Hematopoietic multipotent progenitor cell treated with erythropoietin and hydrocortisone succinate and interleukin-3 and kit ligand, for 6 days (in vitro differentiated cells): ENCODE measurements around the gene PRDM16.

ENCODE experiments used
- DNase-seq: peaks from one replicate; pipeline ENCODE4 v3.0.0-alpha.2; 2015

PRDM16 gene

GRCh38 chr1:3070644-3071564 is 1.9 kb downstream of the PRDM16 start:
- no peak for DNase-seq

- DNase-seq, result no peak
Observed at GRCh38 chr1:3071565-3072390, 2.8 kb downstream of the PRDM16 start.

DNA sequence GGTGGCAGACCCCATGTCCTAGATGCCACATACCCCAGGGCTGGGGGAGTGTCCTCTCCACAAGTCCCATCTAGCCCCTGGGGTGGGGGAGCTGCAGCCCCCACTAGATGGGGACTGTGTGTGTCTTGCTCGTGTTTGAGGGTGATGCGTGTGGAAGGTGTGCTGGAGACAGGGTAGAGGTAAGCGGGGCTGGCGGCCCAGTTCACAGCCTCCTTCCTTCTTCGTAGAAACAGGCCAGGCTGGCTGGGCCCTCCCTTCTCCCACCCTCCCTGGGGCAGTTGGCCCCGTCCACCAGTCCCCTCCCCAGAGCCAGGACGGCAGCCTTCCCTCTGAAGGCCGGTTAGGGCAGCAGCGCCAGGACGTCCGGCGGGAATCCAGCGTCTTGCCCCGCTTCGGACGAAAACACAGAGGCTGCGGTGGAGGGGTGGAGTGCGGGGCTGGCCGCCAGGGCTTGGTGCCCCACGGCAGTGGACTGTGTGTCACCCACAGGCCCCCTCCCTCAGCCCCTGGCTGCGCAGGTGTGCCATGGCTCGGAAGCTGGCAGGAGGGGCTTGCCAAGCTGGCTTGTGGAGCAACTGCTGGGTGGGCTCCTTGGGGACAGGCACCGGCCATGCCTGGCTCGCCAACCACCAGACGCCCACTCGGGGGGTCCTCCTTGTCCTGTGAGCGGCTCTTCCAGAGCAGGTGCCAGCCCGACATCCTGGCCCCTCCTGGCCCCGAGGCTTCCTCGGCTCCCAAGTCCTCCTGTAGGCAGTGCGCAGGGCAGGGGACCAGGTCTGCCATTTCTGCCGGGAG is 3.6 kb downstream of the PRDM16 start:
- DNase-seq, result no peak

GRCh38 chr1:3073186-3073488 is 4.1 kb downstream of the PRDM16 start:
- no peak for DNase-seq

DNA sequence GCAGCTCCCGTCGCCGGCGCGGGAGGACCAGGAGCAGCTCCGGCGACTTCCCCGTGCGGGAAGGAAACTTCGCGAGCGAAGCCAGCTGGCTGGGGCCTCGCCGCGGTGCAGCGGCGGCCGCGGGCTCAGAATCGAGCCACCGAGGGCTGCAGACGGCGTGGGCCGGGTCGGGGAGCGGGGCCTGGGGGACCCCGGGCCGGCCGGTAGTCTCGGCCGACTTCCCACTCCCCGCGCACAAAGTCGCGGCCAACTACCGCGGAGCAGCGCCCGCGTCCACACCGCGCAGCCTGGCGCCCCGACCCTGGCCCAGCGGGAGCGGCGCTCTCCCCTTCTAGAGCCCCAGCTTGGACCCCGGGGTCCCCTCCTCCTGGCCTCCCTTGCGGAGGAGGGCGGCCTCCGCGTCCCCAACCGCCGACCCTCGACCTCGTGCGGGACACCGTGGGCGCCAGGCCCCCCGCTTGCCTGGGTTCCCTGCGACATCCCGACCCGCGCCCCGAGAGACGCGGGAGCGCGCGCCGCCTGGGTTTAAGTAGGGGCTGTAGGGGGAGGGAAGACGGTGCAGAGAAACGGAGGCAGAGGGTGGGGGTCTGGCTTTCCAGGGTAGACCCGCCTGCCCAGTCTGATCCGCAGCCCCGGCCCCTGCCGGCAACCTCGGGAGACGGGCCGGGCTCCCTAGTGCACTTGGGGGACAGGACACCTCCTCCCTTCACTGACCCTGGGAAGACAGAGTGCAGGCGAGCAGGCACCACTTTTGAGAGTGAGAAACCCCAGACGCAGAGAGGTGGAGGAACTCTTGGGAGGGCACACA is 4.7 kb downstream of the PRDM16 start:
- DNase-seq, result no peak

DNA sequence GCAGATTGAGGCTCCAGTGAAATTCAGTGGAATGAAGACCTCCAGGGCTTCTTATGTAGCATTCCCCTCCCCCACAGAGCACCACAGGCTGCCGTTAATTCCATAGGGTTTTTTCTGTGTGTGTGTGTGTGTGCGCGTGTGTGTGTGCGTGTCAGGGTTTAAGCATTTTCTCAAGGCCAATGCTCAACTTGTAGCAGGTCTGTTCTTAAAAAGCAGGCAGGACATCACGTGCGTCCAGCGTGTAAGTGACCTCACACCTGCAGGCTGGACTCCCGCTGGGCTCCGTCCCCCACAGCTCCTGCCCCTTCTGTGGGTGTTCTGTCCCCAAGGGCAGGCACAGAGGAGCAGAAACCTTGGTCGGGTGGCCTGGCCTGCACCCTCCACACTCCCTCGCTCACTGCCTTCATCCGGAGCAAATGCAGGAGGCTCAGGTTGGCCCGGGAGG is 5.3 kb downstream of the PRDM16 start:
- DNase-seq, result no peak

DNA sequence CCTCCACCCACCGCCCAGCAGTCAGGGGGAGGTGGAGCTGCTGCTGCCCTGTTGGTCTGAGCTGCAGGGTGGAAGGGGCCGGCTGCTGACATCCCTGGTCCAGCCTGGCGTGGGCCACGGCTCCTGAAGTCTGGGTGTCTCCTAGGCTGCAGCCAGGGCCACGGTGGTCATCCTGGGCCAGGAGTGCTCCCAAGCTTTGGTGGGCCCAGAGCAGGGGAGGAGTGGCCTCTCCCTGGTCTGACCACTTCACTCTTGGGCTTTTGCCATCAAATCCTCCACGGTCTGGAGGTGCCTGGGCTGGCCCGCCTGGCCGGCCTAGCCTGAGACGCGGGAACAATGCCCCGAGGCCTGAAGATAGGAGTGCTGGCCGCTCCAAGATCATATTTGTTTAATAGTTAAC is 5.8 kb downstream of the PRDM16 start:
- DNase-seq, result no peak

DNA sequence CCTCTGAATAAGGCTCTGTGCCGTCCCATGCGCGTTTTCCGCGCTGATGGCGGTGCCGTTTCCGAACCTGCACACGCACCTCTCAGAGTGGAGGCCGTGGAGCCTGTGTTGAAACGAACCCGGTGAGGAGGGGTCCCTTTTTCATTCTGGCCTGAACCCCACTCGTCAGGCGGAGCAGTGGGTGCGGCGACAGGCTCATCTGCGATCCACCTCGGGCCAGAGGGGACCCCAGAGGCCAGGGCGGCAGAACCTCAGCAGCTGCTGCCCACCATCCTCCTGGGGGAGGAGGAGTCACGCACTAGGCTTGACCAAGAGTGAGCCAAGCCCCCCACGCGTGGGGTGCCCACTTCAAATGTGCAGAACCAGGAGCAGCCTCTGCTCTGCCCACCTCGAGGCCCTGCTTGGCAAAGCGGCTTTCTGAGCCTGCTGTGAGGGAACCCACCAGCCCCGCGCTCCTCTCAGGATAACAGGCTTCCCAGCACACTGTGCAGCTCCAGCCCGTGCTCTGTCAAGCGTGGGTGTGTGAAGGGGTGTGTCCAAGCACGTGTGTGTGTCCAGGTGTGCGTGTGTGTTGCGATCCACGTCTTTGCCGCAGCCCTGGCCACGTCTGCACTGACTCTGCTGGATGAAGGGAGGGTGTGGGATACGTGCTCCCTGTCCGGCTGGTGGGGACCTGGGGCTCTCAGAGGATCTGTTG is 6.8 kb downstream of the PRDM16 start:
- no peak for DNase-seq

DNA sequence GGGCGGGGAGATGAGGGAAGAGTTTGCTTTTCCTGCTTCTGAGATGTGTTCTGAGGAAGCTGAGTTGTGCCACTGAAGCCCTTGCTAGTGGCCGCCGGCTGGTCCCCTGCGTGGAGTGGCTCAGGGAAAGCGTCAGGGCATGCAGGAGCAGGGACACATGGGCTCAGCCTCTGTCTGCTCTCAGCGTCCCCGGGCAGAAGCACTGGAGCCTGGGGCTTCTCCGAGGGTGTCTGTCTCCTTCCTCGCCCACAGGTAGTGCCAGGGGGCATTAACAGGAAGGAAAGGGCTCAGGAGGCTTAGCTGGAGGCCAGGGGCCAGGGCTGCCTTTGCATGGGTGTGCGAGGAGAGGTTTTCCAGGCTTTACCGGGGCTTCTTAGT is 7.3 kb downstream of the PRDM16 start:
- DNase-seq, result no peak

DNA sequence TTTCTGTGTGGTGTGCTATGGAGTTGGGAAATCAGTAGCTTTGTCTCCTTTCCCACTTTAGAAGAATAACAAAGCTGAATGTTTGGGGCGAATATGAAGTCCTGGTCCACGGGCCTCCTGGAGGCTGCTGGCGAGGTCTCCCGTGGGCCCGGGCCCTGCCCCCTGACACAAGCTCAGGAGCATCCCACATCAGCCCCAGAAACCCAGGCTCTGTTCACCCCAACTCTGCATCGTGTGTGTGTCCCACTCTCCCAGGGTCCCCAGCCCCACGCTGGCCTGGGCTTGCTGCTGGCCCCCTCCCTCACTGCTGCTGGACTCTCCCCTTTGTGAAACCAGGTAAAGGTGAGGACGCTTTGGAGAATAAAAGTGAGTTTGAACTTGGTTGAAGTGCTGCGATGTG is 8.1 kb downstream of the PRDM16 start:
- no peak for DNase-seq

DNA sequence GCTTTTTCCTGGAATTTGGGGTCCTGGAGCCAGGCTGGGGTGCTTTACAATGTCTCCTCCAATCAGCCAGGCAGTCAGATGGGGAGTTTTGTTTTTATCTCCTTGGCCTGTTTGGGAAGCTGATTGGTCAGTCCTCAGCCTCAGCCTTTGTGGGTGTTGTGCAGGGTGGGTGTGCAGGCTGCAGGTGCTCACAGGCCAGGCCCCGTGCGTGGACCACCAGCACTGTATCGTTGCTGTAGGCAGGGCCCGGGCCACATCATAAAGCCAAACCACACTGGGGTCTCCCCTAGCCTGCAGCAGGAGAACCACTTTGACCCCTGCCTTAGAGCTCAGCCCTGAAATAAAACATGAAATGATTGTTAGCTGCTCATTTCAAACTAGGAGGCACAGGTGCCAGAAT is 8.6 kb downstream of the PRDM16 start:
- no peak for DNase-seq

DNA sequence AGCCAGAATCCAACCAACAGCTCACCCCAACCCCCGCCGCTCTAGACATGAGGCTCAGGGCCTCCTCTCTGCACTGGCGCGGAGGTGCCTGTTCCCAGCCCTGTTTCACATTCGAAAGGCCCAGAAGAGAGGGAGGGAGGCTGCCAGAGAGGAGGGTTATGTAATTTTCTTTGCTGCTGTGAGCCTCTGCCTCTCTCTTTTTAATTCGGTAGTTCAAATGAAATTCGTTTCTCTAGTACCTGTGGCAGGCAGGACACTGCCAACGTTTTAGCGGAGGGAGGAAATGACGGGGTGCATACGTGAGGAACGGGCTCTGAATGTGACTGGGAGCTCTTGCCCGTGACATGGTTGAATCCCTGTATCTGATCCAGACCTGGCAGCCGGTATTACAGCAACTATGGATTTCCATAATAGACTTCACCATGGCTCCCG is 9.4 kb downstream of the PRDM16 start:
- DNase-seq, result no peak

DNA sequence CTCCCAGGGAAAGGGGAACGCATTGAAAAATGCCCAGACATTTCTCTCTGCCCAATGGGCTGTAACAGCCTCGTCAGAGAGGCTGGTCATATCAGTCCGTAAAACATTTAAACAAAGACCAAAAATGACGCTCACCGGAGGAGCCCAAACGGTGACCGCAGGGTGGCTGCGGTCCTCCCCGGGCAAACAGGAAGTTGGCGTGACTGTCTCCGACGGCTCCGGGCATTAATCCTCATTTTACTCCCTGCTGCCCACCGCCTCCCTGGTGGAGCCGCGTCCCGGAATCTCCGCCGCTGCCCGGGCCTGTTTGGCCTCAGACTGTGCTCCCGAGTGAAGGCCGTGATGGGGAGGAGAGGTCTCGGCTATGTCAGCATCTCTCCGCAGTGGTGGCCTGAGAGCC is 9.9 kb downstream of the PRDM16 start:
- DNase-seq, result no peak

GRCh38 chr1:3079381-3080052 is 10.5 kb downstream of the PRDM16 start:
- no peak for DNase-seq

DNA sequence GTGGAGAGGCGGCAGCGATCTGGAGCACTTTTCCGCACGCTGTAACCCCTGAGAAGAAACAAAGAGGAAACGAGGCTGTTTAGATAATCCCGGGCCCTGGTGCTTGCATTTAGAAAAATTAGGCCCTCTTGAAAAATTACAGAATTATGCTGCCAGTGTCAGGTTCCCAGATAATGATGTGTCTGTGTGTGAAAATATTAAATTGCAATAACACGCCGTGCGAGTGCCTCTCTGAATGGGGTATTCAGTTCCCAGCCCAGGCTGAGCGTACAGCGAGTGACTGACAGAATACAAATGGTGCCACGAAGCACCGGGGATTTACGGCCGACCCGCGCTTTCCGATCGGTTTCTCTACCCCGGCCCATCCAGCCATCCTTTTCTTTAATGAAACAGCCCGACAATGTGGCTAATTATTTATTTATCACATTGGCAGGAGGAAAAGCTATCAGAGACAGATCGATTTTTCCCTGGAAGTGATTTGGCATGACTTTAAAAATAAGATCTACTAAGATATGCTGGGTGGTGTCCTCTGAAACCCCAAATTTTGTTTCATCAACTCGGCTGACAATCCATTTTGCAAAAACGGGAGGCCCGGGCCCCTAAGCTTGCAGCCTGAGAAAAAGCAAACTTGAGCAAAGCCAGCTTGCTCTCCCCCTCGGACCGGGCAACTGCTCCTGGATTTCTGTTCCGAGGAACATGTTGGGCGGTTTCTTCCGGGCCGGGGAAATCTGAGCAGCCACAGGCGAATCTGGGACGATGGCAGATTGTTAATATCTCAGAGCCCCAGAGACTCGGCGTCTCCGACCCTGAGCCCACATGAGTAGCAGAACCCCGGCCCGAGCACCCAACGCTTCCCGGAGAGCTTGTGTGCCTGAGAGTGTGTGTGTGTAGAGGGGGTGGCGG is 11.3 kb downstream of the PRDM16 start:
- DNase-seq, result no peak

DNA sequence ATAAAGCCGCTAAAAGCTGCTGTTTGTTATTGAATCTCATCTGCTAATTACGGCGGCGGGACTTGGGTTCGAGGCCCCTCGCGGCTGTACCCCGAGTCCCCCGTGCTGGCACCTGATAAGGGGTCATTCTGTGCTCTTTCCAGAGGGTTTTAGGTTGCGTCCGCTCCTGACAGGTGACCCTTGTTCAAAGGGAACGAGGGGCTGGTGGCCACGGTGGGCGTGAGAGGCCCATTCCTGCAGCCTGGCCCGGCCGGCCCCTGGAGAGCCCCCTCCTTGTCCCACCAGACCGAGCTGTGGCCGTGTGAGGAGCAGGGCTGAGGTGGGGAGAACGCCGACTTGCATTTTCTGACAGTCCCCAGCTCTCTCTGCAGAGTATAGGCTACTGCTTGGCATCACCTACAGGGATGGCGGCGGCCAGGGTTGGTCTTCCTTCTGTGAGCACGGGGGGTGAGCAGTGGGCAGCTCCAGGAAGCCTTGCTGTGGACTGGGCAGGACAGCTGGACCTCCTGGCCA is 12.2 kb downstream of the PRDM16 start:
- no peak for DNase-seq

DNA sequence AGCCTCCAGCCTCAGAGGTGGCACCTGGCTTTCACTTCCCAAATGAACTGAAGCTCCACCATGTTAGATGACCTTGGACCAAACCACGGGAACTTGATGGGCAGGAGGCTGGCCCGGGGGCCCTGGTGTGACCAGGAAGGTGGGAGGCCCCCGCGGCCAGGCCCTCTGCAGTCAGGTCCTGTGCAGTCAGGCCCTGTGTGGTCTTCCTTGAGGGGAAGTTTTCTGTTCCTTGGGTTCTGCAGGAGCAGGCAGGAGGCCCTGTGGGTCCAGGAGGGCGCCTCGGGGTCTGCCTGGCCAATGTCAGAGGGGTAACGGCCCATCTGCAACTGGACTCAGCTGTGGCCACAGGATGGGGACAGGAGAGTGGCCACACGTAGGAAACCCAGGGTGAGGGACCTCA is 13.0 kb downstream of the PRDM16 start:
- DNase-seq, result no peak

DNA sequence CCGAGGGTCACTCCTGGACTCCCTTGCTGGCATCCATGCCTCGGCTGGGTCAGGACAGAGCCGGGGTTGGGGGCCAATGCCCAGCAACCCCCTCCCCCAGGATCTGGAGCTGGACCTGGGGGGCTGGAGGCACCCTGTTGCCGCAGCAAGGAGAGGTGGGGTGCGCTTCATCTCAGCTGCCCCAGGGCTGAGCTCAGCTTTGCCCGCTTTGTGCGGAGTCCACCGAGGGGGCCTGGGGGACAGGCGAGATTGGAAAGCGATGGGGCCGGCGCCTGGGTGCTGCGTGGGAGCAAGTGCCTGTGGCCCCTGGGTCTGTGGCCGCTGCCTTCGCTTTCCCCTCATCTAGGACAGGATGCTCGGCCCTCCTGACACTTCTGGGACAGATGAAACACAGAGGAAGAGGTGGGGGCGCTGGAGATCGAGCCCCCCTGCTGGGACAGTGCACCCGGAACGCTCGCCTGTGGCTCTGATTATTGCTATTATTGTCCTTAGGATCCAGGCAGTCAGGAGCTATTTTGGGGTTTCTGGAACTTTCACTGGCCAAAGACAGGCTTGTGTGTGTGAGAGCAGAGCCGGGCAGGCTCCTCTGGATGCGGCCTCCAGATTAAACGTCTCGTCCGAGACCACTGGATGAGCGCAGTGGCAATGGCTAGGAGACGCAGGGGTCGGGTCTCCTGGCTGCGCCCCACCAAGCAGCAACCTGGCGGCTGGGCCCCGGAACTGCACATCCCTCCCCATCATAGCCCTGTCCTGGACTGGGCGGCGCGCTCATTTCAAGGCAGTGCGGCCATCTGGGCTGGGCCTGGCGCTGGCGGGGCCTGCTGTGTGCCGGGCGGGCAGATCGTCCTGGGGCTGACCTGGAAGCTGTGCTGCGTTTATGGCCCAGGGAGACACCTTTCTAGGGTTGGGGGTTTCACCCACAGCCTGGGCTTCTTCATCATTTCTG is 13.8 kb downstream of the PRDM16 start:
- no peak for DNase-seq

- DNase-seq, result no peak
Observed at GRCh38 chr1:3084154-3084553, 15.2 kb downstream of the PRDM16 start.
